Measurements from ENCODE around the gene NAA25. TPM values are rescaled to one million over a fixed set of nuclear protein-coding genes. Genes with fewer than 3 reads are reported as not detected.

NAA25 gene
- total RNA-seq, 1 donor from 2014 or later = 18.6 TPM

Other genes starting within 250 kb of the NAA25 start
- 3.6 TPM for gene TMEM116, start 95.6 kb downstream of the NAA25 start, total RNA-seq
- 66.9 TPM for gene ERP29, start 95.4 kb downstream of the NAA25 start, total RNA-seq
- gene TRAFD1, start 16.8 kb upstream of the NAA25 start, total RNA-seq = 24.0 TPM